ENCODE results near the gene DAPK1.

Gene DAPK1

GRCh38 chr9:87664153-87665060, 166.7 kb downstream of the DAPK1 start:
- no peak for DNase-seq (ENCODE audit: low read depth in 2 of 2)

- DNase-seq (ENCODE audit: low read depth in 2 of 2): no peak
Measured at GRCh38 chr9:87665505-87665904, 167.8 kb downstream of the DAPK1 start.

GRCh38 chr9:87667164-87667738, 169.6 kb downstream of the DAPK1 start:
- DNase-seq (ENCODE audit: low read depth in 2 of 2): no peak

GRCh38 chr9:87668222-87668621, 170.6 kb downstream of the DAPK1 start:
- no peak for DNase-seq (ENCODE audit: low read depth in 2 of 2)

GRCh38 chr9:87668722-87669121, 171.1 kb downstream of the DAPK1 start:
- no peak for DNase-seq (ENCODE audit: low read depth in 2 of 2)

GRCh38 chr9:87670572-87671264, 173.1 kb downstream of the DAPK1 start:
- no peak for DNase-seq (ENCODE audit: low read depth in 2 of 2)

- no peak for DNase-seq (ENCODE audit: low read depth in 2 of 2)
Measured at GRCh38 chr9:87671478-87671877, 173.8 kb downstream of the DAPK1 start.

- no peak for DNase-seq (ENCODE audit: low read depth in 2 of 2)
Measured at GRCh38 chr9:87671925-87672324, 174.3 kb downstream of the DAPK1 start.

- no peak for DNase-seq (ENCODE audit: low read depth in 2 of 2)
Measured at GRCh38 chr9:87672586-87672985, 174.9 kb downstream of the DAPK1 start.

- DNase-seq (ENCODE audit: low read depth in 2 of 2): no peak
Measured at GRCh38 chr9:87673446-87674120, 175.9 kb downstream of the DAPK1 start.

- no peak for DNase-seq (ENCODE audit: low read depth in 2 of 2)
Measured at GRCh38 chr9:87674565-87675299, 177.1 kb downstream of the DAPK1 start.

GRCh38 chr9:87675906-87676515, 178.3 kb downstream of the DAPK1 start:
- no peak for DNase-seq (ENCODE audit: low read depth in 2 of 2)

GRCh38 chr9:87676976-87677775, 179.5 kb downstream of the DAPK1 start:
- no peak for DNase-seq (ENCODE audit: low read depth in 2 of 2)

- no peak for DNase-seq (ENCODE audit: low read depth in 2 of 2)
Measured at GRCh38 chr9:87677776-87678587, 180.3 kb downstream of the DAPK1 start.

GRCh38 chr9:87678650-87679355, 181.1 kb downstream of the DAPK1 start:
- peak in 1 of 2 donors; percentile 22 for DNase-seq (ENCODE audit: low read depth in 2 of 2)

- no peak for DNase-seq (ENCODE audit: low read depth in 2 of 2)
Measured at GRCh38 chr9:87681271-87682061, 183.8 kb downstream of the DAPK1 start.

GRCh38 chr9:87682085-87682484, 184.4 kb downstream of the DAPK1 start:
- DNase-seq (ENCODE audit: low read depth in 2 of 2): no peak

GRCh38 chr9:87682618-87683017, 185.0 kb downstream of the DAPK1 start:
- no peak for DNase-seq (ENCODE audit: low read depth in 2 of 2)
